ENCODE measurements around the gene NELFB.

The NELFB gene

GRCh38 chr9:137305060-137305797 is 50.1 kb downstream of the NELFB start:
- peak; percentile 90 for DNase-seq

- no peak for DNase-seq
These were observed 50.6 kb downstream of the NELFB start for GRCh38 chr9:137305798-137306065.

GRCh38 chr9:137306066-137306849 is 51.1 kb downstream of the NELFB start:
- DNase-seq, result no peak

- DNase-seq, result no peak
These were observed 51.7 kb downstream of the NELFB start for GRCh38 chr9:137306850-137307254.

GRCh38 chr9:137307255-137308056 is 52.3 kb downstream of the NELFB start:
- DNase-seq, result peak; percentile 72

DNA sequence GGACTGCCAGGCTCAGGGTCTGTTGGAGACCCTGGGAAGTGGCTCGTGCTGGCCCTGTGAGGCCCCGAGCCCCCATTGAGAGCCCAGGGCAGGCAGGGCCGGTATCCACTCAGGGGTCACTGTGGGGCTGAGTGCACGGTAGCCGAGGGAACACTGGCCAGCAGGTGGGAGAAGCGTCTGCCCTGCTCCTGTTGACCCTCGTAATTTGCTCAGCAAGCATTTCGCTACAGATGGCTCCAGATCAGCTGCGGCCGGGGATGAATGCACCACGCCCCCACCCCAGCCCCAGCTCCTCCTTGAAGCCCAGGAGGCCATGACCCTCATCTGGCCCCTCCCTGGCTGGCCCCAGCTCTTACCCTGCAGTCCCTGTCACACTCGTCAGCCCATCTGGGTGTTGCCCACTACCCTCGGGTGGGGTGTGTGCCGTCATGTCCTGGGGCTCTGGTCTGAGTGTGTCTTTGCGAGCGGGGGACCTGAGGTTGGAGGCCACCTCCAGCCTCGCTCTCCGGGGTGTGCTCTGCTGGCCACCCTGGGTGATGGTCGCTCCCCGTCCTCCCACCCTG is 53.0 kb downstream of the NELFB start:
- peak; percentile 41 for DNase-seq

- DNase-seq, result no peak
These were observed 54.5 kb downstream of the NELFB start for GRCh38 chr9:137309368-137310188.

DNA sequence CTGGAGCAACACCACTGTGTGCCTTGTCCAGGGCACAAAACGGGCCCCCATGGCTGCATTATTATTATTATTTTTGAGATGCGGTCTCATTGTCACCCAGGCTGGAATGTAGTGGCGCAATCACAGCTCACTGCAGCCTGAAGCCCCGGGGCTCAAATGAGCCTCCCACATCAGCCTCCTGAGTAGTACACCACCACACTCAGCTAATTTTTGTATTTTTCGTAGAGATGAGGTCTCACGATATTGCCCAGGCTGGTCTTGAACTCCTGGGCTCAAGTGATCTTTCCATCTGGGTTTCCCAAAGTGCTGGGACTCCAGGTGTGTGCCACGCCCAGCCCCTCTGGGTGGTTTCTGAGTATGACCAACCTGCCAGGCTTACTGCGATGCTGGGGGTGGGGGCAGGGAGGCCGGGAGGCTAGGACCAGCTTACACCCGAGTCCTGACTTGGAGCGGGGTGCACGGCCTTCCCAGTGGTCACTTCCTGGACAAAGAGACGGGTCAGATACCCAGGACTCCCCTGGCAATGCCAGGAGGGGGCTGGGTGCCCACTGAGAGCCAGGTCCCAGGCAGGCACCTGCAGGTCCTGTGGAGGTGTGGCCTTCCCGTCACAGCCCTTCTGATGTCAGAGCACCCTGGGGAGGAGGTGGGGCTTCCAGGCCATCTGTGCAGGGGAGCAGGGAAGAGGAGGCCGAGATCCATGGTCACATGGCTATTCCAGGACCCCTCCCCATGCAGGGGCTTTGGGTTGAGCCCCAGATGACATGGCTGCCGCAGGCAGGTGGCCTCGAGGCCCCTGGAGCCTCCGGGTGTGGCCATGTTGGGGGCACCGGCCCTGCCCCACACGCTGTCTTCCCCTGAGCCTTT is 55.3 kb downstream of the NELFB start:
- peak; percentile 7 for DNase-seq

GRCh38 chr9:137311171-137311985 is 56.3 kb downstream of the NELFB start:
- DNase-seq, result peak; percentile 0

DNA sequence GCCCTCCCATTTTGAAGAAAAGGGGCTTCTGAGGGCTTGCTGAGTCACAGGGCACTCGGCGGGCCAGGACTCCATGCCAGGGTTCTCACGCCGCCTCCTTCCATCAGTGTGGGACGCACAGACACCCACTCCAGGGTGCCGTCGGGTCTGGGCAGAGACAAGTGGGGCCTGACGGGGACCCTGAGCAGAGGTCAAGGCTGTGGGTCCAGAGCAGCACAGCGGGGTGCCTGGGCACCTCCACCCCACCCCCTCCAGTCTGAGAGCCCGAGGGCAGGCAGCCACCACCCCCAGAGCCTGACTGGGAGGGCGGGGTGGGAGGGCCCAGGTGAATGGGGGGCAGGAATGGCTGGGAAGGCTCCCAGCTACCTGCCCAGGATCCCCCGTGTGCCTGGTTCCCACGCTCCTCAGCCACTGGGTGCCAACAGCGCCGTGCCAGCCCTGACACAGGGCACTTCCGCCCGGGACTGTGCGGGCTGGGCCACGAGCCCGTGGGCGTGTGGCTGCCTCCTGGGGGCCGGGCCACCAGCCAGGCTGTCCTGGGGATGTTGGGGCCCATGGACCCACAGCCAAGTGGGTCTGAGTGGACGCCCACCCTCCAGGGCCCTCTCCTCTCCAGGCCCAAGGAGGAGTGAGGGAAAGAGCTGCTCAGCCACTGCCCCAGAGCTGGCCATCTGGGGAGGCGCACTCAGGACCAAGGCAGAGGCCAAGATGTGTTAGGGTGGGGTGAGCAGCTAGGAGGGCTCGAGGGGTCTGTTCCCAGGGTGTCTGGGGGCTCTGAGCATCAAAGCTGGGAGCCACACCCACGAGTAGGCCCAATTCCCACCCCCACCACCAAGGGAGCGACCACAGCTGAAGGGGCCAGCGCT is 57.1 kb downstream of the NELFB start:
- peak; percentile 0 for DNase-seq

DNA sequence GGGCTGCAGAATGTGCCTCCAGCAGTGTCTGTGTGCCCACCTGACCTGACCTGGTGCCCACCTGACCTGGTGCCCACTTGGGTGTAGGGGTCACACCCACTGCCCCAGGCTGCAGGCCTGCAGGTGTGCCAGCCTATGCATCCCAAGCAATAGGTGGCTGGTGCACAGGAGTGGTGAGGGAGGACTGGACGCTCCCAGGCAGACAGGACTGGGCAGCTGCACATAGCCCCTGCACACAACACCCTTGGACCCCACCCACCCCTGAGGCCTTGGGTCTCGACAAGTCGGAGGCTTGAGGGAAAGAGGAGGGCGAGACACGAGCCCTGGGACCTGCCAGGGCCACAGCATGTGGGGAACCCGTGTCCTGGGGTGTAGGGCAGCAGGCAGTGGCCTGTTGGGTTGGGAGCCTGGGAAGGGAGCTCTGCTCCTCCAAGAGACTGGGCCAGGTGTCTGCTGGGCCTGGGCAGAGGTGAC is 57.8 kb downstream of the NELFB start:
- DNase-seq, result no peak

GRCh38 chr9:137313326-137313936 is 58.3 kb downstream of the NELFB start:
- no peak for DNase-seq

- DNase-seq, result no peak
These were observed 58.9 kb downstream of the NELFB start for GRCh38 chr9:137313956-137314560.

GRCh38 chr9:137314561-137315560 is 59.7 kb downstream of the NELFB start:
- no peak for DNase-seq

DNA sequence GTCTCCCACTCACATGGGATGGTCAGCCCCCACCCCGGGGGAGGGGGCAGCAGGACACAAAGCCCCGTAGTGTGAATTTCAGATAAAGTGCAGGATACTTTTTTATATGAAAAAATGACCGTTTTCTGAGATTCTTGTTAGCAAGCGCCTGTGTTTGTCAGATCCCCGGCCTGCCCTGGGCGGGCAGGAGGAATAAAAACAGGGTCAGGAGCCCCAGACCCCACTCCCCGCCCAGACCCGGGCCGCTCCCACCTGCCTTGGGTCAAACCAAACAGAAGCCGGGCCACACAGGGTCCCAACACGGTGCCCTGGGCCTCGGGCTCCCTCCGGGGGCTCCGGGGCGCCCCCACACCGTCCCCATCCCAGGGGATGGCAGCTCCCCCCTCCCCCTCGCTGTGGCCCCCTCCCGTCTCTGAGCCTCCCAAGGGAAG is 60.5 kb downstream of the NELFB start:
- no peak for DNase-seq

DNA sequence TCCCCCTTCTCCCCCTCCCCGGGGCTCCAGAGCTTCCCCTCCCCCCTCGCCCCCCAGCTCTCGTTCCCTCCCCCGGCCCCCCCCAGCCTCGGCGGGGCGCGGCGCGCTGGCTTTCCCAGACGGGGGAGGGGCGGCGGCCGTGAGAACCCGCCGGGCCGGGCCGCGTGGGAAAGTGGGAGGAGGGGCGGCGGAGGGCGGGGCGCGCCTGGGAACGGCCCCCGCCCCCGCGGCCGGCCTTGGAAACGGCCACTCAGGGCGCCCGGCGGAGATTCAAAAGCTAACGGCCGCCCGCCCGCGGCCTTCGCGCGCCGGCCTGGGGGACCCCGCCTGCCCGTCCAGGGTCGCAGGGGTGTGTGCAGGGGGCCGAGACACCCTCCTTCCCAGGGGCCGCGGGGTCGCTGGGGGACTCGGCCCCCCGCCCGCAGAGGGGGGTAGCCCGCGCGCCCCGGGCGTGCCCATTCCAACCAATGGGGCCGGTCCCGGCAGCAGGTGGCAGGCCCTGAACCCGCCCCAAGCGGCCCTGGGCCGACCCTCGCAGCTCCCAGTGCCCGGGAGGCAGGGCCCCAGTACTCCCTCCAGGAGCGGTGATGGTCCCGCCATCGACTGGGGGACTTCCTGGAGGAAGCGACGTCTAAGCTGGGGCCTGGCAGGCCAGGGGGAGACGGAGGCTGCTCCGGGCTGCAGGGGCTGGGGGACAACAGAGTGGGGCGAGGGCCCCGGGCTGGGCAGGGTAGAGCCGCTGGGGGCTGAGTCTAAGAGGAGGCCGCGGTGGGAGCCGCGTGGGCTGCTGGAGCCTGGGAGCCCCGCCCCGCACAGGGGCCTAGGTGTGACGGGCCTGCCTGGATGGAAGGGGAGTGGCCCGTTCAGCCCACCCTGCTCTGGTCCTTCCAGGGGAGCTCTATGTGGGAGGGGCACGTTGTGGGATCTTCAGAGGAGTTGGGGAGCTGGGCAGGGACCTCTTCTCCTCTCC is 61.2 kb downstream of the NELFB start:
- DNase-seq, result peak; percentile 80
